ENCODE data around the gene NOX3. TPM values are rescaled to one million over a fixed set of nuclear protein-coding genes. Genes with fewer than 3 reads are reported as not detected.
"Not testable (repeated sequence)": the region's sequence is repeated elsewhere in the genome, so short reads cannot be mapped to it uniquely, and the experiment has no call there.

NOX3 gene
- total RNA-seq, 2 experiments from 2014 or later = not detected

GRCh38 chr6:155487371-155488130, 31.9 kb upstream of the NOX3 start:
- Mint-ChIP-seq H3K36me3 (peaks cover 2% of the 10 kb centered on the region), H3K27ac (no peak overlapping the region), H3K4me1 (no peaks in the 10 kb centered on the region), H3K9me3 (peaks cover 6% of the 10 kb centered on the region), H3K4me3 (no peak overlapping the region), H3K27me3 (no peaks in the 10 kb centered on the region)
- POLR2A ChIA-PET = no interaction called here
- DNase-seq = no peak
- ATAC-seq (ENCODE audit: low read depth) = no peak

DNA sequence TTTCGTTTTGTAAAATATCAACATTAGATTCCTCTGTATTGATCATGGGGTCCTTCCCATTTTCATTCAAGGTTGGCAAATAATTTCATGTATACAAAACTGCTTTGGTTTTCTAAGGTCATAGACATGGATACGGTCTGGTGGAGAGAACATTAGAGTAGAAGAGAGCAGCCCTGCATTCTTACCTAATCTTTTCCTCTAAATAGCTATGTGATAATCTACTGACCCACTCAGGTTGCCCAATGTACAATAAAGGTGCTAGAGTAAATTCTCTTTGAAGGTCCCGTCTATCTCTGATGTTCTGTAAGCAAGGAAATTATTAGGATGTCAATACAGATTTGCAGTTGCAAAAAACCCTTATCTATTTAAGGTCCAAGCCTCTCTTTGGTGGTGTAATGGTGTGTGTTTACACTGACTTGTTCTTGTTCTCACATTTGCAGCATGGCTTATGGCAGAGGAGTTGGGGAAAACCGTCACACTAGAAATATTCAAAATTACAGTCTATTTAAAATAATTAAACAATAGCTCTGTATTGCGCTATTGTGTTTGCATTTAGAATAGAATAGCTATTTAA, 31.2 kb upstream of the NOX3 start:
- ATAC-seq (ENCODE audit: low read depth) (no peak), DNase-seq (no peak)
- POLR2A ChIA-PET = no interaction called here
- Mint-ChIP-seq H3K27ac (no peak overlapping the region), H3K4me1 (no peaks in the 10 kb centered on the region), H3K4me3 (no peak overlapping the region), H3K36me3 (no peaks in the 10 kb centered on the region), H3K9me3 (peaks cover 5% of the 10 kb centered on the region), H3K27me3 (no peaks in the 10 kb centered on the region)

DNA sequence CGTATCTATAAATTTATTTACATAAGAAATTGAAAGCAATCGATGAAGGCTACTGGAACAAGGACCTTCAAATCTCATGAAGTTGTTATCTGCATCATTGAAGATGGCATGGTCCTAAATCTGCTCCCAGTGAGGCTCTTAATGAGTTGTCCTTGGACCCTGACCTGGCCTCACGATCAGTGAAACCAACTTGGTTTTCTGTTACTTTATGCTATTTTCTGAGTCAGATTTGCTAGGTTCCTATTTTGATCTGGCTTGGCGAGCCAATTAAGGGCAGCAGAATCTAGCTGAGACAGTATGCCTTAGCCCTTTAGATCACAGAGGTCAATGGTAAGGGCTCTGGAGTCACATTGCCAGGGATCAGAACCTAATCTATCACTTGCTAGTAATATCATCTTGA, 30.1 kb upstream of the NOX3 start:
- ATAC-seq (ENCODE audit: low read depth) (no peak), DNase-seq (no peak)
- no peaks in the 10 kb centered on the region for H3K27me3 Mint-ChIP-seq
- H3K36me3 Mint-ChIP-seq = no peaks in the 10 kb centered on the region
- peaks cover 5% of the 10 kb centered on the region for H3K9me3 Mint-ChIP-seq
- H3K4me3 Mint-ChIP-seq = no peak overlapping the region
- H3K4me1 Mint-ChIP-seq = no peaks in the 10 kb centered on the region
- H3K27ac Mint-ChIP-seq = no peak overlapping the region
- POLR2A ChIA-PET = no interaction called here

DNA sequence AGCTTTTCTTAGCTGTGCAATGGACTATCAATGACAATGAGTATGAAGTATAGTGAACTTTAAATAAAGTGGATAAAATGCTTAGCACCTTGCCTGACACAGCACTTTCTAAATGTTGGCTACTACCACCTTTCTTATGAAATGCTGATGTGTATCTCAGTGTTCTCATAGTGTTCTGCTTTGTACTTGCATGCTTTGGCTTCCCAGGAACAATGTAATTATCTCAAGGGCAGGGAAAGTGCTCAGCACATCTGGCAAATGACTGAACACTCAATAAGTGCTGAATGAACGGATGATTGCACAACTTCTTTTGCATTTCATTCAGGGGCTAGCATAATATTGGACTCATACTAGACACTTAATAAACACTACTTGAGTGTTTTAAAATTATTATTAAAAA, 28.2 kb upstream of the NOX3 start:
- no peaks in the 10 kb centered on the region for H3K36me3 Mint-ChIP-seq
- DNase-seq (no peak), ATAC-seq (ENCODE audit: low read depth) (no peak)
- H3K4me1 Mint-ChIP-seq = no peaks in the 10 kb centered on the region
- no peaks in the 10 kb centered on the region for H3K27me3 Mint-ChIP-seq
- POLR2A ChIA-PET = no interaction called here
- H3K27ac Mint-ChIP-seq = no peak overlapping the region
- H3K4me3 Mint-ChIP-seq = no peak overlapping the region
- H3K9me3 Mint-ChIP-seq = peaks cover 5% of the 10 kb centered on the region

DNA sequence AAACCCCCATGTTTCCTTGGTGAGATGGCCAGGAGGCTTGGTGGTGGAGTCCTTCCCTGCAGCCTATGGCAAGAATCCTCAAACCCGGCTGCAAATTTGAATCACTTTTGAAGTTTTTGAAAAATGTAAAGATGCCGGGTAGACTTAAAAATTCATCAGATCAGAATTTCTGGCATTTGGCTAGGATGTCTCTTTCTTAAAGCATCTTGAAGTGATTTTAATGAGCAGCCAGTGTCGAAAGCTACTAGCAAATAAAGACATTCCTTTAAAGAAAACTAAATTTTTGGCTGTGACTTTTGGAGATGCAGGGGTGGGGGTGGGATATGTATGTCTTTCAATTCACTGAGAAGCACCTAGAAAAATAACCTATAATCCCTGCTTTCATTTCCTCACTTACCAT, 25.6 kb upstream of the NOX3 start:
- Mint-ChIP-seq H3K4me3 (no peak overlapping the region), H3K36me3 (no peaks in the 10 kb centered on the region), H3K27me3 (no peaks in the 10 kb centered on the region), H3K4me1 (no peaks in the 10 kb centered on the region), H3K27ac (no peak overlapping the region), H3K9me3 (peaks cover 2% of the 10 kb centered on the region)
- POLR2A ChIA-PET = no interaction called here
- ATAC-seq (ENCODE audit: low read depth) (no peak), DNase-seq (no peak)

- H3K27me3 Mint-ChIP-seq = no peaks in the 10 kb centered on the region
- no peak overlapping the region for H3K4me3 Mint-ChIP-seq
- no peak for DNase-seq
- H3K36me3 Mint-ChIP-seq = peaks cover 4% of the 10 kb centered on the region
- POLR2A ChIA-PET = no interaction called here
- H3K9me3 Mint-ChIP-seq = peaks cover 12% of the 10 kb centered on the region
- no peaks in the 10 kb centered on the region for H3K4me1 Mint-ChIP-seq
- no peak overlapping the region for H3K27ac Mint-ChIP-seq
- ATAC-seq (ENCODE audit: low read depth) = no peak
Measured at GRCh38 chr6:155473741-155474140, 18.1 kb upstream of the NOX3 start.

GRCh38 chr6:155472886-155473285, 17.2 kb upstream of the NOX3 start:
- Mint-ChIP-seq H3K4me3 (no peak overlapping the region), H3K4me1 (no peaks in the 10 kb centered on the region), H3K27me3 (no peaks in the 10 kb centered on the region), H3K9me3 (peaks cover 17% of the 10 kb centered on the region), H3K27ac (no peak overlapping the region), H3K36me3 (peaks cover 4% of the 10 kb centered on the region)
- ATAC-seq (ENCODE audit: low read depth) (no peak), DNase-seq (no peak)
- POLR2A ChIA-PET = no interaction called here

GRCh38 chr6:155470979-155471616, 15.5 kb upstream of the NOX3 start:
- POLR2A ChIA-PET; H3K27me3 Mint-ChIP-seq; DNase-seq; H3K27ac Mint-ChIP-seq; ATAC-seq (ENCODE audit: low read depth); H3K36me3 Mint-ChIP-seq; H3K4me3 Mint-ChIP-seq; H3K4me1 Mint-ChIP-seq: not testable (repeated sequence)
- H3K9me3 Mint-ChIP-seq = peaks cover 29% of the 10 kb centered on the region

DNA sequence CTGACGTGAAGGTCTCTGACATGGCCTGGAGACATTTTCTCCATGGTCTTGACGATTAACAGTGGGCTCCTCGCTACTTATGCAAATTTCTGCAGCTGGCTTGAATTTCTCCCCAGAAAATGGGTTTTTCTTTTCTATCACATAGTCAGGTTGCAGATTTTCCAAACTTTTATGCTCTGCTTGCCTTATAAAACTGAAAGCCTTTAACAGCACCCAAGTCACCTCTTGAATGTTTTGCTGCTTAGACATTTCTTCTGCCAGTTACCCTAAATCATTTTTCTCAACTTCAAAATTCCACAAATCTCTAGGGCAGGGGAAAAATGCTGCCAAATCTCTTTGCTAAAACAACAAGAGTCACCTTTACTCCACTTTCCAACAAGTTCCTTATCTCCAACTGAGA, 12.9 kb upstream of the NOX3 start:
- H3K27ac Mint-ChIP-seq; DNase-seq; H3K4me3 Mint-ChIP-seq; H3K27me3 Mint-ChIP-seq; H3K4me1 Mint-ChIP-seq; ATAC-seq (ENCODE audit: low read depth): not testable (repeated sequence)
- POLR2A ChIA-PET = interaction anchor here (0.6 kb wide), 1 partner anchor 28 kb away, joined by 3 read pairs; no protein-coding TSS in a partner anchor
- peaks cover 32% of the 10 kb centered on the region for H3K9me3 Mint-ChIP-seq
- peaks cover 16% of the 10 kb centered on the region for H3K36me3 Mint-ChIP-seq

GRCh38 chr6:155466539-155466938, 10.9 kb upstream of the NOX3 start:
- DNase-seq (no peak), ATAC-seq (ENCODE audit: low read depth) (no peak)
- no peaks in the 10 kb centered on the region for H3K27me3 Mint-ChIP-seq
- H3K27ac Mint-ChIP-seq = no peak overlapping the region
- H3K4me3 Mint-ChIP-seq = no peak overlapping the region
- peaks cover 35% of the 10 kb centered on the region for H3K9me3 Mint-ChIP-seq
- no peaks in the 10 kb centered on the region for H3K4me1 Mint-ChIP-seq
- POLR2A ChIA-PET = no interaction called here
- peaks cover 16% of the 10 kb centered on the region for H3K36me3 Mint-ChIP-seq

GRCh38 chr6:155461556-155461955, 5.9 kb upstream of the NOX3 start:
- Mint-ChIP-seq H3K4me1 (no peaks in the 10 kb centered on the region), H3K27me3 (peaks cover 2% of the 10 kb centered on the region), H3K9me3 (peaks cover 9% of the 10 kb centered on the region), H3K27ac (no peak overlapping the region), H3K36me3 (peaks cover 8% of the 10 kb centered on the region), H3K4me3 (no peak overlapping the region)
- ATAC-seq (ENCODE audit: low read depth) = no peak
- DNase-seq = no peak
- POLR2A ChIA-PET = no interaction called here

DNA sequence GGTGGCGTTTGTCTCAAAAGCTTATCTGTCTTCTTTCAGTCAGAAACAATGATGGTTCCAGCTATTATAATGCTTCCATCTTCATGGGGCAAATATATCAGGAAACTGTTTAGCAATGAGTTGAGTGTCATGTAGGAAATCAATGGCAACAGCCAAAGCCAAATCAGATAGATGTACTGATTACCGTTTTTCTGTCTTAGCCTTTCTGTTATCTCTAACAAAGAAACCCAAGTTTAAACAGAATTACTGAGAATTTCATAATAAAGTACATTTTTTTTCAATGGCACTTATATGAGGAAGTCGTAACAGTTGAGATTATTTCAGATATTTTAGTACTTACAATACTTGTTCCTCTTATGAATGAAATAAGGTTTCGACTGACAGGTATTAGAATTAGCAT, 1.2 kb downstream of the NOX3 start:
- Mint-ChIP-seq H3K4me3 (no peak overlapping the region), H3K9me3 (no peaks in the 10 kb centered on the region), H3K27me3 (peaks cover 6% of the 10 kb centered on the region), H3K27ac (no peak overlapping the region), H3K4me1 (no peaks in the 10 kb centered on the region), H3K36me3 (peaks cover 1% of the 10 kb centered on the region)
- DNase-seq (no peak), ATAC-seq (ENCODE audit: low read depth) (no peak)
- POLR2A ChIA-PET = no interaction called here

- Mint-ChIP-seq H3K27me3 (peaks cover 6% of the 10 kb centered on the region), H3K9me3 (no peaks in the 10 kb centered on the region), H3K36me3 (peaks cover 1% of the 10 kb centered on the region), H3K4me1 (no peaks in the 10 kb centered on the region), H3K4me3 (no peak overlapping the region), H3K27ac (no peak overlapping the region)
- ATAC-seq (ENCODE audit: low read depth) = no peak
- POLR2A ChIA-PET = no interaction called here
- DNase-seq = no peak
Measured at GRCh38 chr6:155454008-155454407, 1.6 kb downstream of the NOX3 start.

GRCh38 chr6:155452576-155452975, 3.1 kb downstream of the NOX3 start:
- Mint-ChIP-seq H3K27me3 (peaks cover 6% of the 10 kb centered on the region), H3K9me3 (no peaks in the 10 kb centered on the region), H3K36me3 (peaks cover 4% of the 10 kb centered on the region), H3K4me1 (no peaks in the 10 kb centered on the region), H3K27ac (no peak overlapping the region), H3K4me3 (no peak overlapping the region)
- DNase-seq (no peak), ATAC-seq (ENCODE audit: low read depth) (no peak)
- POLR2A ChIA-PET = no interaction called here

Measured in activated naive CD8-positive, alpha-beta T cell treated with anti-CD3 and anti-CD28 coated beads, Interleukin-2, amount 10 ng/mL, durations not matched to agents 7 days and 5 days (primary cell).